ENCODE measurements around the gene MTHFSD. TPM values are rescaled to one million over a fixed set of nuclear protein-coding genes. Genes with fewer than 3 reads are reported as not detected.

Gene MTHFSD
- total RNA-seq, 1 donor from 2014 or later: 12.5 TPM

- no peak overlapping the region for H3K9ac ChIP-seq (ENCODE audit: low read depth in 1 of 3, low read length in 3 of 3)
- no peak overlapping the region for H3K27ac ChIP-seq (ENCODE audit: low read depth, low read length)
- H3K9me3 ChIP-seq (ENCODE audit: control insufficient read depth in 3 of 3, low read length in 3 of 3): no peaks in the 10 kb centered on the region
- H3K4me1 ChIP-seq (ENCODE audit: control insufficient read depth in 3 of 3, insufficient read depth in 3 of 3, low read length in 3 of 3): peaks cover 4 to 10% (median 9%) of the 10 kb centered on the region in 3 donors
- H3K27me3 ChIP-seq (ENCODE audit: control insufficient read depth in 3 of 3, insufficient read depth in 3 of 3, low read length in 3 of 3): peaks cover 54 to 78% (median 63%) of the 10 kb centered on the region in 3 donors
- no peaks in the 10 kb centered on the region for H3K36me3 ChIP-seq (ENCODE audit: control insufficient read depth in 3 of 3, insufficient read depth in 3 of 3, low read length in 3 of 3)
- no peak overlapping the region for H3K4me3 ChIP-seq (ENCODE audit: low read length in 3 of 3)
These were observed 10.2 kb upstream of the MTHFSD start for GRCh38 chr16:86565181-86565631.

GRCh38 chr16:86563469-86564345, 8.7 kb upstream of the MTHFSD start:
- Histone ChIP-seq H3K9me3 (ENCODE audit: control insufficient read depth in 3 of 3, low read length in 3 of 3) (no peaks in the 10 kb centered on the region), H3K4me1 (ENCODE audit: control insufficient read depth in 3 of 3, insufficient read depth in 3 of 3, low read length in 3 of 3) (peaks cover 4 to 10% (median 9%) of the 10 kb centered on the region in 3 donors), H3K27me3 (ENCODE audit: control insufficient read depth in 3 of 3, insufficient read depth in 3 of 3, low read length in 3 of 3) (peaks cover 41 to 70% (median 54%) of the 10 kb centered on the region in 3 donors), H3K27ac (ENCODE audit: low read depth, low read length) (no peak overlapping the region), H3K9ac (ENCODE audit: low read depth in 1 of 3, low read length in 3 of 3) (no peak overlapping the region), H3K4me3 (ENCODE audit: low read length in 3 of 3) (peak overlapping the region in 1 of 3 donors; percentile 10), H3K36me3 (ENCODE audit: control insufficient read depth in 3 of 3, insufficient read depth in 3 of 3, low read length in 3 of 3) (no peaks in the 10 kb centered on the region)

GRCh38 chr16:86562356-86562755, 7.3 kb upstream of the MTHFSD start:
- Histone ChIP-seq H3K27me3 (ENCODE audit: control insufficient read depth in 3 of 3, insufficient read depth in 3 of 3, low read length in 3 of 3) (peaks cover 39 to 60% (median 47%) of the 10 kb centered on the region in 3 donors), H3K4me3 (ENCODE audit: low read length in 3 of 3) (no peak overlapping the region), H3K9me3 (ENCODE audit: control insufficient read depth in 3 of 3, low read length in 3 of 3) (no peaks in the 10 kb centered on the region), H3K27ac (ENCODE audit: low read depth, low read length) (no peak overlapping the region), H3K9ac (ENCODE audit: low read depth in 1 of 3, low read length in 3 of 3) (no peak overlapping the region), H3K36me3 (ENCODE audit: control insufficient read depth in 3 of 3, insufficient read depth in 3 of 3, low read length in 3 of 3) (no peaks in the 10 kb centered on the region), H3K4me1 (ENCODE audit: control insufficient read depth in 3 of 3, insufficient read depth in 3 of 3, low read length in 3 of 3) (peaks cover 4 to 10% (median 9%) of the 10 kb centered on the region in 3 donors)

- Histone ChIP-seq H3K27me3 (ENCODE audit: control insufficient read depth in 3 of 3, insufficient read depth in 3 of 3, low read length in 3 of 3) (peaks cover 22 to 38% (median 25%) of the 10 kb centered on the region in 3 donors), H3K4me3 (ENCODE audit: low read length in 3 of 3) (no peak overlapping the region), H3K36me3 (ENCODE audit: control insufficient read depth in 3 of 3, insufficient read depth in 3 of 3, low read length in 3 of 3) (peaks cover 0 to under 1% (median 0%) of the 10 kb centered on the region in 3 donors), H3K4me1 (ENCODE audit: control insufficient read depth in 3 of 3, insufficient read depth in 3 of 3, low read length in 3 of 3) (peaks cover 19 to 22% (median 20%) of the 10 kb centered on the region in 3 donors), H3K9ac (ENCODE audit: low read depth in 1 of 3, low read length in 3 of 3) (no peak overlapping the region), H3K27ac (ENCODE audit: low read depth, low read length) (no peak overlapping the region), H3K9me3 (ENCODE audit: control insufficient read depth in 3 of 3, low read length in 3 of 3) (no peaks in the 10 kb centered on the region)
These were observed 4.8 kb upstream of the MTHFSD start for GRCh38 chr16:86559802-86560305.

- H3K4me1 ChIP-seq (ENCODE audit: control insufficient read depth in 3 of 3, insufficient read depth in 3 of 3, low read length in 3 of 3): peaks cover 19 to 27% (median 26%) of the 10 kb centered on the region in 3 donors
- H3K36me3 ChIP-seq (ENCODE audit: control insufficient read depth in 3 of 3, insufficient read depth in 3 of 3, low read length in 3 of 3): peaks cover 0 to 2% (median 0%) of the 10 kb centered on the region in 3 donors
- no peak overlapping the region for H3K27ac ChIP-seq (ENCODE audit: low read depth, low read length)
- no peak overlapping the region for H3K4me3 ChIP-seq (ENCODE audit: low read length in 3 of 3)
- H3K27me3 ChIP-seq (ENCODE audit: control insufficient read depth in 3 of 3, insufficient read depth in 3 of 3, low read length in 3 of 3): peaks cover 9 to 27% (median 15%) of the 10 kb centered on the region in 3 donors
- no peak overlapping the region for H3K9ac ChIP-seq (ENCODE audit: low read depth in 1 of 3, low read length in 3 of 3)
- H3K9me3 ChIP-seq (ENCODE audit: control insufficient read depth in 3 of 3, low read length in 3 of 3): no peaks in the 10 kb centered on the region
These were observed 3.5 kb upstream of the MTHFSD start for GRCh38 chr16:86558355-86559193.

- H3K4me1 ChIP-seq (ENCODE audit: control insufficient read depth in 3 of 3, insufficient read depth in 3 of 3, low read length in 3 of 3): peaks cover 19 to 27% (median 22%) of the 10 kb centered on the region in 3 donors
- H3K36me3 ChIP-seq (ENCODE audit: control insufficient read depth in 3 of 3, insufficient read depth in 3 of 3, low read length in 3 of 3): peaks cover 0 to 3% (median 2%) of the 10 kb centered on the region in 3 donors
- H3K9me3 ChIP-seq (ENCODE audit: control insufficient read depth in 3 of 3, low read length in 3 of 3): no peaks in the 10 kb centered on the region
- no peak overlapping the region for H3K9ac ChIP-seq (ENCODE audit: low read depth in 1 of 3, low read length in 3 of 3)
- peaks cover 6 to 19% (median 15%) of the 10 kb centered on the region in 3 donors for H3K27me3 ChIP-seq (ENCODE audit: control insufficient read depth in 3 of 3, insufficient read depth in 3 of 3, low read length in 3 of 3)
- H3K4me3 ChIP-seq (ENCODE audit: low read length in 3 of 3): no peak overlapping the region
- H3K27ac ChIP-seq (ENCODE audit: low read depth, low read length): no peak overlapping the region
These were observed 2.6 kb upstream of the MTHFSD start for GRCh38 chr16:86557587-86557986.

GRCh38 chr16:86556576-86556975, 1.5 kb upstream of the MTHFSD start:
- Histone ChIP-seq H3K9me3 (ENCODE audit: control insufficient read depth in 3 of 3, low read length in 3 of 3) (no peaks in the 10 kb centered on the region), H3K36me3 (ENCODE audit: control insufficient read depth in 3 of 3, insufficient read depth in 3 of 3, low read length in 3 of 3) (peaks cover 5 to 8% (median 5%) of the 10 kb centered on the region in 3 donors), H3K27me3 (ENCODE audit: control insufficient read depth in 3 of 3, insufficient read depth in 3 of 3, low read length in 3 of 3) (peaks cover 4 to 16% (median 12%) of the 10 kb centered on the region in 3 donors), H3K9ac (ENCODE audit: low read depth in 1 of 3, low read length in 3 of 3) (peak overlapping the region in 1 of 3 donors; percentile 41), H3K4me1 (ENCODE audit: control insufficient read depth in 3 of 3, insufficient read depth in 3 of 3, low read length in 3 of 3) (peaks cover 19 to 27% (median 22%) of the 10 kb centered on the region in 3 donors), H3K4me3 (ENCODE audit: low read length in 3 of 3) (peak overlapping the region in 2 of 3 donors; percentile 22 to 93), H3K27ac (ENCODE audit: low read depth, low read length) (peak overlapping the region; percentile 93)

- H3K27ac ChIP-seq (ENCODE audit: low read depth, low read length): peak overlapping the region; percentile 93
- H3K9me3 ChIP-seq (ENCODE audit: control insufficient read depth in 3 of 3, low read length in 3 of 3): no peaks in the 10 kb centered on the region
These were observed 655 bp upstream of the MTHFSD start for GRCh38 chr16:86555704-86556075.

GRCh38 chr16:86554599-86554916, 477 bp downstream of the MTHFSD start:
- no peaks in the 10 kb centered on the region for H3K9me3 ChIP-seq (ENCODE audit: control insufficient read depth in 3 of 3, low read length in 3 of 3)
- H3K4me3 ChIP-seq (ENCODE audit: low read length in 3 of 3): peak overlapping the region; percentile 93 to 99 (median 97)
- H3K36me3 ChIP-seq (ENCODE audit: control insufficient read depth in 3 of 3, insufficient read depth in 3 of 3, low read length in 3 of 3): peaks cover 8 to 21% (median 18%) of the 10 kb centered on the region in 3 donors
- H3K9ac ChIP-seq (ENCODE audit: low read depth in 1 of 3, low read length in 3 of 3): peak overlapping the region; percentile 97 to 100 (median 98)
- peaks cover 26 to 36% (median 32%) of the 10 kb centered on the region in 3 donors for H3K4me1 ChIP-seq (ENCODE audit: control insufficient read depth in 3 of 3, insufficient read depth in 3 of 3, low read length in 3 of 3)
- H3K27me3 ChIP-seq (ENCODE audit: control insufficient read depth in 3 of 3, insufficient read depth in 3 of 3, low read length in 3 of 3): peaks cover 0 to 5% (median 3%) of the 10 kb centered on the region in 3 donors
- peak overlapping the region; percentile 93 for H3K27ac ChIP-seq (ENCODE audit: low read depth, low read length)

More at GRCh38 chr16:86555704-86556075, 655 bp upstream of the MTHFSD start:
- Histone ChIP-seq H3K4me1 (ENCODE audit: control insufficient read depth in 3 of 3, insufficient read depth in 3 of 3, low read length in 3 of 3) (peaks cover 19 to 27% (median 24%) of the 10 kb centered on the region in 3 donors), H3K9ac (ENCODE audit: low read depth in 1 of 3, low read length in 3 of 3) (peak overlapping the region; percentile 84 to 100 (median 98)), H3K27me3 (ENCODE audit: control insufficient read depth in 3 of 3, insufficient read depth in 3 of 3, low read length in 3 of 3) (peaks cover 0 to 9% (median 5%) of the 10 kb centered on the region in 3 donors), H3K4me3 (ENCODE audit: low read length in 3 of 3) (peak overlapping the region; percentile 93 to 99 (median 97)), H3K36me3 (ENCODE audit: control insufficient read depth in 3 of 3, insufficient read depth in 3 of 3, low read length in 3 of 3) (peaks cover 6 to 13% (median 9%) of the 10 kb centered on the region in 3 donors)
